Measurements from ENCODE around the gene TCERG1L.

Gene TCERG1L

DNA sequence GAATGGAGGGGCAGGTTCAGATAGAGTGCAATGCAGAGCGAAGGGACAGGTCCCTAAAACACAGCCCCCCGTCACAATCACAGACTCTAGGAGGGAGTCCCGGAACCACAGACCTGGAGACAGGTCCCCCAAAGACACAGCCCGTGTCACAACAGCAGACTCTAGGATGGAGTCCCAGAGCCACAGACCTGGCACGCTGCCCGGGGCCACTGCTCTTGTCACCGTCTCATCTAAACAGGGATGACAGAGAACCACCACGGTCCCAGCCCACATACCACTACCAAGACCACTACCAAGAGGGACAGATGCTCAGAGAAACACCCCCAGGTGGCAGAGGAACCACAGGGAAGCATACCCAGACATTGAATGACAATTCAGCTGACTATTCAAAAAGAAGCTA, 183.9 kb downstream of the TCERG1L start:
- TF ChIP-seq CTCF (IDR thresholded peaks at IDR 0.05; ENCODE audit: insufficient read depth, low read length, poor library complexity, severe bottlenecking): no peak
- TF ChIP-seq EZH2phosphoT487 (conservative IDR thresholded peaks at IDR 0.05; ENCODE audit: low read length): no peak
- Histone ChIP-seq H3K79me2 (ENCODE audit: insufficient read depth, low read length) (no peaks in the 10 kb centered on the region), H3F3A (ENCODE audit: insufficient read depth) (no peaks in the 10 kb centered on the region), H3K27ac (ENCODE audit: low read depth, low read length) (no peak overlapping the region), H3K9me3 (ENCODE audit: insufficient read depth, low read length) (no peaks in the 10 kb centered on the region), H3K4me3 (ENCODE audit: insufficient read depth, low read length, poor library complexity, severe bottlenecking) (no peak overlapping the region), H2AFZ (ENCODE audit: low read depth, low read length, severe bottlenecking) (no peak overlapping the region), H4K20me1 (ENCODE audit: low read depth, low read length) (no peaks in the 10 kb centered on the region), H3K9ac (ENCODE audit: low read length) (no peak overlapping the region), H3K9me2 (replicated peaks; ENCODE audit: insufficient read depth, low read length) (no peaks in the 10 kb centered on the region), H3K27me3 (ENCODE audit: low read length) (no peaks in the 10 kb centered on the region), H3K4me2 (ENCODE audit: low read depth, low read length, poor library complexity, severe bottlenecking) (no peak overlapping the region), H3K36me3 (ENCODE audit: low read length) (no peaks in the 10 kb centered on the region)

- H3F3A ChIP-seq (ENCODE audit: insufficient read depth): no peaks in the 10 kb centered on the region
- no peaks in the 10 kb centered on the region for H3K36me3 ChIP-seq (ENCODE audit: low read length)
- no peak overlapping the region for H3K4me3 ChIP-seq (ENCODE audit: insufficient read depth, low read length, poor library complexity, severe bottlenecking)
- no peaks in the 10 kb centered on the region for H4K20me1 ChIP-seq (ENCODE audit: low read depth, low read length)
- H2AFZ ChIP-seq (ENCODE audit: low read depth, low read length, severe bottlenecking): no peak overlapping the region
- H3K9me3 ChIP-seq (ENCODE audit: insufficient read depth, low read length): no peaks in the 10 kb centered on the region
- no peaks in the 10 kb centered on the region for H3K9me2 ChIP-seq (replicated peaks; ENCODE audit: insufficient read depth, low read length)
- no peak overlapping the region for H3K9ac ChIP-seq (ENCODE audit: low read length)
- H3K79me2 ChIP-seq (ENCODE audit: insufficient read depth, low read length): no peaks in the 10 kb centered on the region
- H3K27me3 ChIP-seq (ENCODE audit: low read length): no peaks in the 10 kb centered on the region
- no peak for TF ChIP-seq CTCF (IDR thresholded peaks at IDR 0.05; ENCODE audit: insufficient read depth, low read length, poor library complexity, severe bottlenecking)
- no peak for TF ChIP-seq EZH2phosphoT487 (conservative IDR thresholded peaks at IDR 0.05; ENCODE audit: low read length)
- no peak overlapping the region for H3K4me2 ChIP-seq (ENCODE audit: low read depth, low read length, poor library complexity, severe bottlenecking)
- H3K27ac ChIP-seq (ENCODE audit: low read depth, low read length): no peak overlapping the region
These were observed 184.4 kb downstream of the TCERG1L start for GRCh38 chr10:131127138-131127589.

GRCh38 chr10:131126321-131127137, 185.0 kb downstream of the TCERG1L start:
- Histone ChIP-seq H3K79me2 (ENCODE audit: insufficient read depth, low read length) (no peaks in the 10 kb centered on the region), H3K4me3 (ENCODE audit: insufficient read depth, low read length, poor library complexity, severe bottlenecking) (no peak overlapping the region), H3K27ac (ENCODE audit: low read depth, low read length) (no peak overlapping the region), H3K9me2 (replicated peaks; ENCODE audit: insufficient read depth, low read length) (no peaks in the 10 kb centered on the region), H4K20me1 (ENCODE audit: low read depth, low read length) (no peaks in the 10 kb centered on the region), H3K27me3 (ENCODE audit: low read length) (no peaks in the 10 kb centered on the region), H2AFZ (ENCODE audit: low read depth, low read length, severe bottlenecking) (no peak overlapping the region), H3K36me3 (ENCODE audit: low read length) (no peaks in the 10 kb centered on the region), H3K9ac (ENCODE audit: low read length) (no peak overlapping the region), H3K4me2 (ENCODE audit: low read depth, low read length, poor library complexity, severe bottlenecking) (no peak overlapping the region), H3F3A (ENCODE audit: insufficient read depth) (no peaks in the 10 kb centered on the region), H3K9me3 (ENCODE audit: insufficient read depth, low read length) (no peaks in the 10 kb centered on the region)
- TF ChIP-seq EZH2phosphoT487 (conservative IDR thresholded peaks at IDR 0.05; ENCODE audit: low read length): no peak
- TF ChIP-seq CTCF (IDR thresholded peaks at IDR 0.05; ENCODE audit: insufficient read depth, low read length, poor library complexity, severe bottlenecking): no peak

Data from SU-DHL-6 (cell line).